DMS 273 (cell line): Measurements from ENCODE around the gene DICER1.
"Not testable (repeated sequence)": the region's sequence is repeated elsewhere in the genome, so short reads cannot be mapped to it uniquely, and the experiment has no call there.

Experiments
- DNase-seq: peaks from one replicate; lab custom pipeline; 2025; ENCODE audit not compliant: unreplicated experiment; lab: John Stamatoyannopoulos, UW

Gene DICER1

DNA sequence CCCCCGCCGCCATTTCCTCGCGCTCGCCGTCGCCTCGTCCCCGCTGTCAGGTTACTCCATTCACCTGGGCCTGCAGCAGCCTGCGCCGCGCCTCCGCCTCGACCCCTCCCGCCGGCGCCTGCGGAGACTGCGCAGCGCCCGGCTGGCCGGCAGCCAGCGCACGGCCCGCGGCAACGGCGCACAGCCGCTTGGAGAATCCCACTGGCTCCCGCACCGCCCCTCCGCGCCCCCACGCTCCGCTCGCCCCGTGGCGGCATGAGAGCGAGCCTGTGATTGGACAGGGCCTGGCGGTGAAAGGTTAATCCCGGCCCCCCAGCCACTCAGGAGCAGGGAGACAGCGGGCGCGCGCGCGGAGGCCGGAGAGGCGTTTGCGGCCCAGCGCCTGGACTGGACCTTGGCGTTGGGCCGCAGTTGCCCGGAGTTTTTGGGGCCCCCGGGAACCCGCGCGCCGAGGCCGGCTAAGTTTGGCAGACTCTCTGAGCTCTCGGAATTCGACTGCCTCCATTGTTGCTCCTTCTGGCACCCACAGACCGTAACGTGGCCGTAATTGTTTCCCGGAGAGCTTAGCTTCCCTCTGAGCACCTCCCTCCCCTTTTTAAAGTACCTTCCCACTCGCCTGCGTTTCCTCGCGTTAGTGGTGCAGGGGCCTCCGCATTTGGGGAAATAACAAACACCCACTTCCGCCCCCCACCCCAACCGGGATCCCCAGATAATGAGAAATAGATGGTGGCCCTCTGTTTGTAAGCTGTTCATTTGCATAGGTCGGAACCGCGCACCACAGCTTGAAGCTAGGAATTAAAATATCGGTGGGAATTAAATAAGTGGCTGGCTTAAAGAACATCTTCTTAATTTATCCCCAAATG, at the start of gene DICER1:
DICER1 (minus strand) TSS at position 203 of the 863 bp plus-strand sequence. CDS start 24,071 bp downstream, outside the sequence.
- peak; percentile 98 for DNase-seq

DNA sequence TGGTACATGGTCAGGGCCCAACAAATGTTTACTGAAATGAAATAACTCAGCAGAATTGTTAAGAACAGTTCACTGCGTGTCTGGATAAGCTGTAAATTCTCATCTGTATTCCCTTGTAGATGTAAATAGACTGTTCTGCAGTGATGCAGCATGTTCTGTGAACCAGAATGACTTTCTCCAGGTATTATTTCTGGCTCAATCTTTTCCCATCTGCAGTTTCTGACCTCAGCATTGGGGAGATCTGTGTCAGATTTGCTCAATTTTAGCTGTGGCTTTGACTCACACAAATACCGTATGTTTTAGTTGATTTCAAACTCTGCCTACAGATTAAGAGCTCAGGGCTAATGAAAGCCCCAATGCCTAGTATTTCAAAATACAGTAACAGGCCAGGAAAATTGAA, 49.2 kb upstream of the DICER1 start:
- no peak for DNase-seq

- no peak for DNase-seq
Measured at GRCh38 chr14:95204705-95205104, 47.4 kb upstream of the DICER1 start.

GRCh38 chr14:95201745-95202144, 44.4 kb upstream of the DICER1 start:
- not testable (repeated sequence) for DNase-seq

DNA sequence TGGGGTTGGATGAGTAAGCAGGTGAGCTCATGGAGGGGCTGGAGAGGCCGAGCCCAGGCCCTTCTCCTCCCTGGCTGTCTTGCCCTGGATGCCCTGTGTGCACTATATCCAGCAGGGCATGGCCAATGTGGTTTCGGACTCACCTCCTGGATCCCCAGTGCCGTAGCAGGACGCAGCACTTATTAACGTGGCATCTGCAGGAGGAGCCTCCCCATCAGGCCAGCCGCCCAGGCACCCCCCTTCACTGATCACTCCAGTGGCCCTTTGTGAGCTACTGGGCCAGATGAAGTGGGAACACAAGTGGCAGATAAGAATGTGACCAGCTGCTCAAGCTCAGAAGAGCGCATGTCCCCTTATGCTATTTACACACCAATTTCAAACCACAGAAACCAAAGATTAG, 43.1 kb upstream of the DICER1 start:
- peak; percentile 35 for DNase-seq

DNA sequence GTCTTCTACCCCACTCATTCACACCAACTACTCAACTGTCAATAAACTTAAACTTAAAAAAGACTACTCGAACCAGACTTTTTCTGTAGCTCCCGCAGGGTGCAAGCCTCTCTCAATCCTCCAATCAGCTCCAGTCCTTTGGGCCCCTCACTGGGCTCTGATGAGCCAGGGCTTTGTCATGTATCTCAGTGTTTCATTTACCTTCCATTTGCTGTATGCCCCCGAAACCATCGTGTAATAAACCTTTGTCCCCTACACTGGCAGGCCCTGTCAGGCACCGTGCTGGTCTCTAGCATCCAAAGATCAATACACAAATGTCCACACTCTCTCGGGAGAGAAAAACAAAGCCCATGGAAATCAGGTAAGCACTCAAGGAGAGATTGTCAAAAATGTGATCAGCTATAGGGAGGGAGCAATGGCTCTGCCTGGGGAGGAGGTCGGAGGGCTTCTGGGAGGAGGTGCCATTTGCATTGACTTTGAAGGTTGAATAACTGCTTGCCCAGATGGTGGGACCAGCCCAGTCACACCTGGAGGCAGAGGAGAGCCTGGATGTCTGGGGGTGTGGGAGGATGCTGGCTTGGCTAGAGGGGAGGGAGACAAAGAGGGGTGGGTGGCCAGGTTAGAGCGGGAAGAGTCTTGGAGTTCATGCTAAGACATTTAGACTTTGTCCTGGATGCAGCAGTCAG, 42.1 kb upstream of the DICER1 start:
- DNase-seq: no peak

- no peak for DNase-seq
Measured at GRCh38 chr14:95198320-95198719, 41.0 kb upstream of the DICER1 start.

GRCh38 chr14:95197551-95197950, 40.2 kb upstream of the DICER1 start:
- no peak for DNase-seq

- no peak for DNase-seq
Measured at GRCh38 chr14:95196826-95197545, 39.7 kb upstream of the DICER1 start.

- DNase-seq: peak; percentile 56
Measured at GRCh38 chr14:95196268-95196667, 38.9 kb upstream of the DICER1 start.

GRCh38 chr14:95195031-95195430, 37.7 kb upstream of the DICER1 start:
- DNase-seq: no peak

GRCh38 chr14:95193081-95193480, 35.8 kb upstream of the DICER1 start:
- DNase-seq: no peak

- no peak for DNase-seq
Measured at GRCh38 chr14:95192311-95192710, 35.0 kb upstream of the DICER1 start.

- DNase-seq: no peak
Measured at GRCh38 chr14:95191445-95192199, 34.3 kb upstream of the DICER1 start.

GRCh38 chr14:95190857-95191256, 33.5 kb upstream of the DICER1 start:
- DNase-seq: no peak

- no peak for DNase-seq
Measured at GRCh38 chr14:95190346-95190840, 33.1 kb upstream of the DICER1 start.

DNA sequence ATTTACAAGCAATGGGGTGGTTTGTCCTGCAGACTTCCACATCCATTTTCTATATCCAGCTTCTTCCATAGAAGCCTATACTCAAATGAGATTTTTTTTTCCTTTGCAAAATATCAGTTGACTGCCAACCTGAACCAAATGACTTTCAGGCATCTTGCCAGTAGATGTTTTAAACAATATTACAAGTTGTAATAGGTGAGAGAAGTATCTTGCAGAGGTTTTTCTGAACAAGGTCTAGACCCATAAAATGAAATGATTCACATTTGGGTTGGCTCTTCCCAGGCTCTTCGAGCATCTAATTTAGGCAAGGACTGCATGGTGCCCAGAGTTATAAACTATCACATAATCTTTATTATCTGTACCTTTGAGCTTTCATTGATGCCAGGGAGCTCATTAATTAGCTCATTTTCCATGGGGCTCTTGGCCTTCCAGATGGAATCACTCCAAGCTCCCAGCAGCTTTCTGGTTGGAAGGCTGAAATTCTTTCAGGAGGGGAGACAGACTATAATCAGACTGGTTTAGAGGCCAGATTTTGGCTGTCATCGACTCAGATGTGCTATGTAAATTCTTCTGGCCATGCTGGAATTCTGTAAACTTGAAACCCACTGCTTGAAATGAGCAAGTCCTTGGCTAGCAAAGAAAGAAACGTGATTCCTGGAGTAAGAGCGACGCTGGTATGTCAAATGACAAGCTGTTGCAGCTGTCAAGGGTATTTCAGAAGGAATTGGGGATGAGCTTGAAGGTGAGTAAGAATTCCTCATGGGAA, 32.2 kb upstream of the DICER1 start:
- peak; percentile 52 for DNase-seq

- no peak for DNase-seq
Measured at GRCh38 chr14:95188380-95188779, 31.1 kb upstream of the DICER1 start.

DNA sequence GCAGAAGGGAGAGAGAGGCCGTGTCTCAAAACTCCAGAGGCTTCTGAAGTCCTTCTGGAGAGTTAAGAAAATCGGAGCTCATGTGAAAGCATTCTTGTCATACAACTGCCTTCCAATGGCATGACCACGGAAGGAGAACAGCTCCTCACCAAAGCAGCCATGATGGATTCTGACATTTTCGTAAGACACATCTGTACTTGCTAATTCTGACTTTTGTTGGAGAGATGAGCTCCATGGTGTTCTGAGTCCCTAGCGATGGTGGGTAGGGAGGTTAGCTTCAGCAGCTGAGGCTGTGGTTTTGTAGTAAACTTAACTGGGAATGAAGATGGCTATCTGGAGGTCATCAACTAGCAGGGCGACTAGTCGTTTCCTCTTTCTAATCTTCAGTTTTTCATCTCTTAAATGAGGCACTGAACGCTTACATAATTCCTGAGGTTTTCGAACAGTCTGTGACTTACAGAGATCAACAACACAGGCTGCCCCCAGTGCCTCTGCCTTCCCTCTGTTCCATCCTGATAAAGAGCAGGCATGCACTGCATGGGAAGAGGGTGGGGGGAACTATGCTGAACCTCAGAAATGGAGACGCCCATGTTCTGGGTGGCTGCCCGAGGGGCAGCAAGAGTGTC, 28.6 kb upstream of the DICER1 start:
- no peak for DNase-seq
